Measurements from ENCODE around the gene IDH3G.
"Not testable (repeated sequence)": the region's sequence is repeated elsewhere in the genome, so short reads cannot be mapped to it uniquely, and the experiment has no call there.

IDH3G gene

DNA sequence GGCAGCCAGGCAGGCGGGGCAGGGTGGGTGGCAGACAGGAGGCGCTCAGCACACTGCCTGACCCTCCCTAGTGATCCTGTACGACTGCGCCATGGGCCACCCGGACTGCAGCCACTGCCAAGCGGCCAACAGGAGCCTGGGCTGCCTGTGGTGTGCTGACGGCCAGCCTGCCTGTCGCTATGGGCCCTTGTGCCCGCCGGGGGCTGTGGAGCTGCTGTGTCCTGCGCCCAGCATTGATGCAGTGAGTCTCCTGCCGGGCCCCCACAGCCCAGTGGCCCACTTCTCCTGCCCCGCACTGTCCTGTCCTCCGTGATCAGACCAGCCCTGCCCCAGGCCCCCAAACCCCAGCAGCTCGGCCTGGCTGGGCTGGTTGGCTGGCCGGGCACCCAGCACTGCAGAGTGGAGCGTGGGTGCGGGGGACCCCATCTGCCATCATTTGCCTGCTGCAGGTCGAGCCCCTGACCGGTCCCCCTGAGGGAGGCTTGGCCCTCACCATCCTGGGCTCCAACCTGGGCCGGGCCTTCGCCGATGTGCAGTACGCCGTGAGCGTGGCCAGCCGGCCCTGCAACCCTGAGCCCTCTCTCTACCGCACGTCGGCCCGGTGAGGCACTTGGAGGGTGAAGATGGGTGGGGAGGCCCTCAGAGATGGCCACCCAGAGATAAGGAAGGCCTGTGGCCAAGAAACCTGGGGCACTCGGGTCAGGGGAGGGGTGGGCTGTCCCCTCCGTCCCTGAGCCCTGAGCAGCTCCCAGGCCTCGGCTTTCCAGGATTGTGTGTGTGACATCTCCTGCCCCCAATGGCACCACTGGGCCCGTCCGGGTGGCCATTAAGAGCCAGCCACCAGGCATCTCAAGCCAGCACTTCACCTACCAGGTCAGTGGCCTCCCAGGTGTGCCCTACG, 22.5 kb downstream of the IDH3G start:
- DNase-seq = no peak

DNA sequence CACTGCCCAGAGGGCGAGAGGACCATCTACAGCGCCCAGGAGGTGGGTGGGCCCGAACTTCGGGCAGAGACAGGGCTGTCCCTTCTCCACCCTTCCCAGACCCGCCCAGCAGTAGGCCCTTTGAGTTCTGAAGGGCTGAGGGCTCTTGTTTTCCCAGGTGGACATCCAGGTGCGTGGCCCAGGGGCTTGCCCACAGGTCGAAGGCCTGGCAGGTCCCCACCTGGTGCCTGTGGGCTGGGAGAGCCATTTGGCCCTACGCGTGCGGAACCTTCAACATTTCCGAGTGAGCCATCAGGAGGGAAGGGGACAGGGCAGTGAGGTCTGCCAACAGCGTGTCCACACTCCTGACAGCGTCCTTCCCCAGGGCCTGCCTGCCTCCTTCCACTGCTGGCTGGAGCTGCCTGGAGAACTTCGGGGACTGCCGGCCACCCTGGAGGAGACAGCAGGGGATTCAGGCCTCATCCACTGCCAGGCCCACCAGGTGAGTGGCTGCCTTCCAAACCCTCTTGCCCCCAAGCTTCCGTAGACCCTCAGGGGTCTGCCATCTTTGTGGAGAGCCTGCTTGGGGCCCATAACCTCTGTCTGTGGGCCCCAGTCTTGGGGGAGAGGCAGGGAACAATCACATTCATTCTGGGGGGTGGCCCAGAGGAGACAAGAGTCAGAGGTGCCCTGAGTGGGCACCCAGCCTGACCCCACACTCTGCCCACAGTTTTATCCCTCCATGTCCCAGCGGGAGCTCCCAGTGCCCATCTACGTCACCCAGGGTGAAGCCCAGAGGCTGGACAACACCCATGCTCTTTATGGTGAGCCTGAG, 23.4 kb downstream of the IDH3G start:
- DNase-seq = no peak

DNA sequence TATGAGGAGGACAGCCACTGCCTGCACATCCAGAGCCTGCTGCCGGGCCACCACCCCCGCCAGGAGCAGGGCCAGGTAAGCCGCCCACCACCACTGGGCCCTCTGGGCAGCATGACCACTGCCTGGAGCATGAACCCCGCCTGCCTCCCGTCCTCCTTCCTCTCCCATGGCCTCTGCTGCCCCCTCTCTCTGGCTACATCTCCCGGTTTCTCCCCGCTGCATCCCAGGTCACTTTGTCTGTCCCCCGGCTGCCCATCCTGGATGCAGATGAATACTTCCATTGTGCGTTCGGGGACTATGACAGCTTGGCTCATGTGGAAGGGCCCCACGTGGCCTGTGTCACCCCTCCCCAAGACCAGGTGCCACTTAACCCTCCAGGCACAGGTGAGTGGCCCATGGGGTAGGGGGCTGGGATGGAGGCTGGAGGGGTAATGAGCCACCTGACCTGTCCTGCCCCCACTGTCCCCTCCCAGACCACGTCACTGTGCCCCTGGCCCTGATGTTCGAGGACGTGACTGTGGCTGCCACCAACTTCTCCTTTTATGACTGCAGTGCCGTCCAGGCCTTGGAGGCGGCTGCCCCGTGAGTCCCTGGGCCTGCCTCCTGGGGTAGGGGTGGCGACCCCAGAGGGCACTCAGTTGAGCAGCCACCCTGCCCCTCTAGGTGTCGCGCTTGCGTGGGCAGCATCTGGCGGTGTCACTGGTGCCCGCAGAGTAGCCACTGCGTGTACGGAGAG, 24.1 kb downstream of the IDH3G start:
- no peak for DNase-seq

DNA sequence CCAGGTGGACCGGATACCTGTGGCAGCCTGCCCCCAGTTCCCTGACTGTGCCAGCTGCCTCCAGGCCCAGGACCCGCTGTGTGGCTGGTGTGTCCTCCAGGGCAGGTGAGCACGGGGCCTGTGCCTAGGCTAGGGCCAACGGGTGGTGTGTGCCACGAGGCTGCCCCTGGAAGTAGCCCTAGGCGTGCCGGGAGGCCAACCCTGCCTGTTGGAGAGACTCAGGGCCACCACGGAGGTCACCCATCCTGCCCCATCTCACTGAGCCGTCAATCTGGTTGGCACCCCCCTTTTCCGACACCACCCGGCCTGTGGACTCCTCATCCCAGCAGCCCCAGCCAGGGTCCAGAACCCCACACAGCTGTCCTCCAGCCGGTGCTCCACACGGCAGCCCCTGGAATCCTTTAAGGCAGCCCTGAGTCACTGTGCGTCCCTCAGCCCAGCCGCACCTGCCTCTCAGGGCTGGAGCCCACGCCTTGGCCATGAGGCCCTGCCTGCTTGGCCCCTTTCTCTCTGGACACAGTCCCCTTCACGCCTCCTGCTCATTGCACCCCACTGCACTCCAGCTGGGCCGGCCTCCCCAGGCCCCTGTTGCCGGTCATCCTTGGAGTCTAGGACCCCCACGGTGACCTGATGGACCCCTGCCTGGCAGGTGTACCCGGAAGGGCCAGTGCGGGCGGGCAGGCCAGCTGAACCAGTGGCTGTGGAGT, 24.9 kb downstream of the IDH3G start:
- no peak for DNase-seq

DNA sequence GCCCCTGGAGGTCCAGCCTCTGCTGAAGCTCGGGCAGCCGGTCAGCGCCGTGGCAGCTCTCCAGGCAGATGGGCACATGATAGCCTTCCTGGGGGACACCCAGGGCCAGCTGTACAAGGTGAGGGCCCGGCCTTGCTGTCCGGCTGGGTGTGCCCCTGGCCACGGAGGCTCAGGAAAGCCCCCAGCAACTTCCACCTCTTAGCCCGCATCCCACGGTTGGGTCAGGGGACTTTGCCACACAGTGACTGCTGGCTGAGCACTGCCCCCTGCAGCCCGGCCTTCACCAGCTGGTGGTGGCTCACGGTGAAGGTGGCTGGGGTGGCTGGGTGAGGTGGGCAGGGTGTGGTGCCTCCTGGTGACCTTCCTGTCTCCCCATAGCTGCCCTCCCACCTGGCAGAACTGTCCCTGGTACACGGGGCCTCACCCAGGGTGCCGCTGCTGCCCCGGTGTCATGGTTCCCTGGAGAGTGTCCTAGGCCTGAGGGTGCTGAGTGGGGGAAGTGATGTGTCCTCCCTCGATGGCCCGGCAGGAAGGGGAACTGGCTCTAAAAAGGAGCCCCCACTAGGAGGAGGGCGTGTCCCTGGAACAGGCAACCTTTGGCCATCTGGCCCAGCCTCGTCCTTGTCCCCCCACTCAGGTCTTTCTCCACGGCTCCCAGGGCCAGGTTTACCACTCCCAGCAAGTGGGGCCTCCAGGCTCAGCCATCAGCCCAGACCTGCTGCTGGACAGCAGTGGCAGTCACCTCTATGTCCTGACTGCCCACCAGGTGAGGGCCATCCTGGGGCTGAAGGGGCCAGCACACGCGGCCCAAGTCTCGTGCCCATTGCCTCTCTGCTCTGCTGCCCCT, 25.6 kb downstream of the IDH3G start:
- DNase-seq = no peak

GRCh38 chrX:153767674-153768055, 26.5 kb downstream of the IDH3G start:
- DNase-seq = no peak

GRCh38 chrX:153766871-153767673, 27.1 kb downstream of the IDH3G start:
- DNase-seq = no peak

DNA sequence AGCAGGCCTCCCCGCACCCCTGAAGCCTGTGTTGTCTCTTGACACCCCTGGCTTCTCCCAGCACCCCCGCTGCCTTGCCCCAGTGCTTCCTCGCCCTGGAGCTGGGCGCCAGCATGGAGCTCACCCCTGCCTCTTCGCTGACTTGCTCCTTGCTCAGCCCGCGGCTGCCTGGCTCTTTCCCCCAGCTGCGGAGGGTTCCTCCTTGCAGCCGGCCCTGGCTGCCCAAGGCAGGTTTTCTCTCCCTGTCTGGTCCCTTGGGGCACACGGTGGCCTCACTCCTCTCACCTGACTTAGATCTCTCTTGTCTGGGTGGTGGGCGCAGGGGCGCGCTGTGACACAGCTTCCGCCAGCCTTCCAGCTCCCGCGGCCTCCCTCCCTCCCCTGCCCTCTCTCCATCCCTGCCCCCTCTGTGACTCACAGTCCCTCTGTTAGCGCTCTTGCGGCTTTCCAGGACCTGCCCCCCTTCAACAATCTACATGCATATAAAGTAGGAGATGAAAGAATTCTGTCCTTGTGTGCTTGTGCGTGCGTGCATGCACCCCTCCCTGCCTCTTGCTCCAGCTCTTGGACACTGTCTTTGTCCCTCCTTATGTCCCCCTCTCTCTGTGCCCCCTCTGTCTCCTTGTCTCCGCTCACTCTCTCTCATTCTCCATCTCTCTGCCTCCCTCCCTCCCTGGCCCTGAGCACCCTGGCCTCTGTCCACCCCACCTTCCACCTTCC, 27.9 kb downstream of the IDH3G start:
- DNase-seq = peak in 1 of 2 experiments; percentile 32

- DNase-seq = no peak
Measured at GRCh38 chrX:153765138-153766079, 28.8 kb downstream of the IDH3G start.

DNA sequence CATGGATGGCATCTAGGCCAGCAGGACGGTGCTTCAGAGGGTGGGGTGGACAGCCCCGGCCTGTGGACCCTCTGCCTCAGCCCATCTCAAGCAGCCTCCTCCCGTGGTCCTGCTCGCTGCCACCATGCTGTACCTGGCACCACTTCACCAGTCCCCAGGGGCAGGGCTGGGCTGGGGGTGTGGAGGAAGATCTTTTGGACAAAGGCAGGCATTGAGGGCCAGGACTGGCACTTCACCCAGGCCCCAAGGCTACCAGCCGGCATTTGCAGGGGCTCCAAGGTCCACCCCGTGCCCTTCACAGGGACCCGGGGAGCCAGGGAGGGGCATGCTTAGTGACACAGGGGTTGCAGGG, 29.4 kb downstream of the IDH3G start:
- no peak for DNase-seq

DNA sequence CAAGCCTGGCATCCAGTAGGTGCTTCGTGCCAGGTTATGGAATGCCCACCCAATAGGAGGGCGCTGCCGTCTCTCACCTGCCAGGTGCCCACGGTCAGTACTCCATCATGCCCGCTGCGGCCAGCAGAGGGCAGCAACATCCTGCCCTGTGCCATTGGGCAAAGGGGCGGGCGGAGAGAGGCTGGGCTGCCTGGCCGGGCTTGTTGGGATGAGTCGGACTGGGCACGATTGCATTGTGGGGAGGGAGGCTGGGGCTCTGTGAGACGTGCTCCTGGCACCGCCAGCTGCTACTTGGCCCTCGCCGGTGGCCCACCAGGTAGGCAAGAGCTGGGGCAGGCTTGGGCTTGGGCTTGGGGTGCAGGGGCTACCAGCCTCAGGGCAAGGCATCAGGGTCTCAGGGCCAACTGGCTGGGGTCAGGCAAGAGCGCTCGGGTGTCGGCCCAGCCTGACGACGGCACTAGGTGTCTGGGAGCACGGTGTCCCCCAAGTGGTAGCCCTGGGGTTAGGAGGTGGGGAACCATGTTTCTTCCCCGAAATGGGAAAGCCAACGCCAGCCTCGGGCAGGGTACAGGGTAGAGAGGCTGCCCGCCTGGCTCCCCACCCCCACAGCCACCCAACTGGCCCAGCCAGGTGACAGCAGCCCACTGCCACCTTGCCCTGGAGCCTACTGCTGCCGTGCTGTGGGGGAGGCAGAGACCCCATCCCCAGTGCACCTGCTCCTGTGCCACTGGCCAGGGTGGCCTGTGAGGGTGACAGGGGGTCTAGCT, 30.0 kb downstream of the IDH3G start, which contains the start of gene PLXNB3:
TSS of gene PLXNB3 (plus strand) at position 261 of the 767 bp plus-strand sequence. CDS start 1,287 bp downstream, outside the sequence.
- DNase-seq = peak; percentile 67 to 85

DNA sequence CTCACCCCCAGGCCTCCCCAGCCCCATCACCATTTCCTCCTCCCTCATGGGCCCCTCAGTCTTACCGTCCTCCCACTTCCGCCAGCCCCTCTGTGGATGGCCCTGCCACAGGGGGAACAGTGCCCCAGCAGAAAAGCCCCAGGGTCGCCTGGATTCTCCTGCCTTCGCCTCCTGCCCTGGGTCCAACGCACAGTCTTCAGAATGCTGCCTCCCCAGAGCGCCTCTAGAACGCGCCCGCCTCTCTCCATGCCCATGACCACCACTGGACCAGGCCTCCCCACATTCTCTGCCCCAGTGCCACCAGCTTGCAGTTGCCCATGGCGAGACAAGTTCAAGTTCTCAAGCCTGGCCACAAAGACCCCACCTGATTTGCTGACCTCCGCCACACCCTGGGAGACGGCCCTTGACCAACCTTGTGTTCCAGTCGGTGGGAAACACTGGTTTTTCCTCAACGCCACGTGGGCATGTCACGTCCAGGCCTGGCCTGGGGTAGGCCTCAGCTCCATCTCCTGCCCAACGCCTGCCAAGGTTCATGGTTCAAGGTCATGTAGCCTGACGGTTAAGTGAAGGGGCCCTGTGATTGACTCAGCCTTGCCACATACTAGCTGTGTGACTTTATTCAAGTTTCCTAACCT, 30.8 kb downstream of the IDH3G start:
- no peak for DNase-seq

DNA sequence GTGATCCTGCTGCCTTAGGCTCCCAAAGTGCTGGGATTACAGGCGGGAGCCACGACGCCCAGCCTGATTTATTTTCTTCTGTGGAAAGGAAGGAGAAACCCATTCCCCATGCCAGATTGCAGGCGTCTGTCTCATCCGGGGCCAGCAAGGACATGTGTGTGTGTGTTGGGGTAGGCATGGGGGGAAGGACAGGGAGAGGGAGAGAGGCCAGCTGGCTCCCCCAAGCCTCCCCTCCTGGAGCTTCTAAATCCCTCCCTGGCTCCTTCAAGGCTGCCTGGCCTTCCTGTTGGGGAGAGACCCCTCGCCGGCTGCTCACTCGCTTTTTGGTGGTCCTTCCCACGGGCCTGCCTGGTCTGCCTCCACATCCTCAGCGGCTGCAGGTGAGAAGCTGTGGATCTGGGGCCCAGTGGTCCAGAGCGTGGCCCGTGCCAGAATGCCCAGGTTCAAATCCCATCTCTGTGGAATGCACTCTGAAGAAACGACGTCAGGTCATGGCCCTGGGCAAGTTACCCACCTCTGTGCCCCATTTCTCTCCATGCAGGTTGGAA, 31.5 kb downstream of the IDH3G start:
- no peak for DNase-seq

DNA sequence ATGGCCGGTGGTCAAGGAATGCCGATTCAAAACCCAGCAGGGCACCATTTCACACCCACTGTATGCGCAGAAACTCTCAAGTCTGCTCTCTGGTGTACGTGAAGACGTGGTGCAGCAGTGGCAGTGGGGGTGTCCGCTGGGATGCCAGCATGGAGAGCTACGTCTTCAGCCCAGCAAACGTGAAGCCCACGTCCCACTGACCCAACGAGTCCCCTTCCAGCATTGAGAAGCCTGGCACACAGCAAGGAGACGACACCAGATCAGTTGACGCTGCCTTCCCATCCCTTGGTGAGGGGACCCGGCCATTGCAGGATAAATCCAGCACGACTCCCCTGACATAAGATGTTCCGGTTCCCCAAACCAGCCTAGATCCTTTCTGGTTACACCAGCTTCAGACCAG, 32.3 kb downstream of the IDH3G start:
- no peak for DNase-seq

DNA sequence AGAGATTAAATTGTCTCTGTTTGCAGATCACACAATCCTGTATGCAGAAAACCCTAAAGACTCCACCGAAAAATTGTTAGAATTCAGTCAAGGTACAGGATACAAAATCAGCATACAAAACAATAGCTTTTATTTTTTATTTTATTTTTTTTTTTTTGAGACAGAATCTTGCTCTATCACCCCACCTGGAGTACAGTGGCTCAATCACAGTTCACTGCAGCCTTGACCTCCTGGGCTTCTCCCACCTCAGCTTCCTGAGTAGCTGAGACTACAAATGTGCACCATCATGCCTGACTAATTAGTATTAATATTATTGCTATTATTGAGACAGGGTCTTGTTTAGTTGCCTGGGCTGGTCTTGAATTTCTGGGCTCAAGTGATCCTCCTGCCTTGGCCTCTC, 39.0 kb downstream of the IDH3G start:
- DNase-seq = no peak

DNA sequence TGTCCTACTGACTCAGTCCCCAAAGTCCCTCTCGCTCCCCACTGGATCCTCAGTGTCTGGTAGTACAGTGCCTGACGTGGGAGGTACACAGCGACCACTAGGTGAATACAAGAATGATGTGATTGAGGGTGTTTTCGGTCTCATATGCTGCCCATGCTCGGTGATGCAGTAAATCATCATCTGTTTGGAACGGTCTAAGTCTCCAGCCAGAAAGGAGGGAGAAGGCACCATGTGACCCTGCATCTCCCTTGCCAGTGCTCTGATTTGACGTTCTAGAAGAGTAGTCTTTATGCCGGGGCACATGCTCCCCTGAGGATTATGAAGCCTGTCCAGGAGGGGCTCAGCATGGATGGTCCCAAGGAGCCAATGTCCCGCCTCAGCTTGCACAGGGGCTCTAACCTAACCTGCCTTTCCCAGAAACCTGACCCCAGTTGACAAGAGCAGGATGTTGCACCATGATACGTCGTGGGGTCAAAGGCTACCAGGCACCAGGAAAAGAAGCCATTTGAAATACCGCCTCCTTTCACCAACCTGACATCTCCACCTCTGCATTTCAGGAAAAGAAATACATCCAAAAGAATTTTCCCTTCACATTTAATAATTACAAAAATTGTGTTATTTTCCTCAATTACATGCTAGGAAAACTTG, 43.9 kb downstream of the IDH3G start:
- no peak for DNase-seq

GRCh38 chrX:153749017-153749416, 45.2 kb downstream of the IDH3G start:
- DNase-seq = not testable (repeated sequence)

Data from NCI-H187 (cell line).